CD4-positive, alpha-beta T cell treated with Interleukin-15 for 4 hours (primary cell): ENCODE results near the gene ZNF641.
"Not testable (repeated sequence)": the region's sequence is repeated elsewhere in the genome, so short reads cannot be mapped to it uniquely, and the experiment has no call there.

Experiments used
- DNase-seq: peaks from one replicate; pipeline ENCODE4 v3.0.0-alpha.2; 2020; ENCODE audit warnings: low spot score

ZNF641 gene

GRCh38 chr12:48334808-48335207 is 15.9 kb downstream of the ZNF641 start:
- no peak for DNase-seq

GRCh38 chr12:48333680-48334079 is 17.0 kb downstream of the ZNF641 start:
- not testable (repeated sequence) for DNase-seq

DNA sequence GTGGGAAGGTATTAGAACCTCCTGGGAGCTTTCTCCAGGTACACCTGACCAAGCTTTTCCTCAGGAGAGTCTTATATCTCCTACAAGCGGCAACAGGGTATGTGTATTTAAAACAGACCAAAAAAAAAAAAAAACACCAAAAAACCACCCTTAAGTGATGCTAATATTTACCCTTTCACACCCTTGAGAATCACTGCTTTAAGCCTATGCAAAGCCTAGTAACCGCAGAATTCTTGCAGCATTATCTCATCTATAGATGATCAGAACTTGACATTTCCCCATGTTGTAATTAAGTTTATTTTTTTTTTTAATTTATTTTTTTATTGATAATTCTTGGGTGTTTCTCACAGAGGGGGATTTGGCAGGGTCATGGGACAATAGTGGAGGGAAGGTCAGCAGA is 19.3 kb downstream of the ZNF641 start:
- no peak for DNase-seq

GRCh38 chr12:48329199-48329939 is 21.4 kb downstream of the ZNF641 start:
- no peak for DNase-seq

GRCh38 chr12:48316491-48316890 is 34.2 kb downstream of the ZNF641 start:
- no peak for DNase-seq

GRCh38 chr12:48311313-48311712 is 39.4 kb downstream of the ZNF641 start:
- no peak for DNase-seq

GRCh38 chr12:48307269-48307668 is 43.5 kb downstream of the ZNF641 start:
- DNase-seq: no peak

DNA sequence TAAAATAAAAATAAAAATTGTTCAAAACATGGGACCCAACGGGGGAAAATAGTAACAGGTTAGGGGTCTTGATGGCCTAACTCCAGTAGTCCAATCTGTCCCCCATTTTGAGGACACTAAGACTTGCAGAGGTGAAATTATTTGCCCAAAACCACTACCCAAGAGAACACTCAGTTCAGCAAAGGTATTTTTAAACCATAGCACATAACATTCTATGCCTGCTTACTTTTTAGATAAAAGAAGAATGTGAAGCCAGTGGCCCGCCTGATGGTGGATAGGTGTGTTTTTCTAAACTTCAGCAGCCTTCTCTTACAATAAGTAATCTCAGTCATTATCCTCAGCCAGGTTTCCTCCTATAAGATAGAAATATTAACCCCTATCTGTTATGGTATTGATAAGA is 45.5 kb downstream of the ZNF641 start:
- no peak for DNase-seq

- no peak for DNase-seq
These were observed 48.4 kb downstream of the ZNF641 start for GRCh38 chr12:48302161-48302911.

- no peak for DNase-seq
These were observed 49.9 kb downstream of the ZNF641 start for GRCh38 chr12:48300774-48301173.

DNA sequence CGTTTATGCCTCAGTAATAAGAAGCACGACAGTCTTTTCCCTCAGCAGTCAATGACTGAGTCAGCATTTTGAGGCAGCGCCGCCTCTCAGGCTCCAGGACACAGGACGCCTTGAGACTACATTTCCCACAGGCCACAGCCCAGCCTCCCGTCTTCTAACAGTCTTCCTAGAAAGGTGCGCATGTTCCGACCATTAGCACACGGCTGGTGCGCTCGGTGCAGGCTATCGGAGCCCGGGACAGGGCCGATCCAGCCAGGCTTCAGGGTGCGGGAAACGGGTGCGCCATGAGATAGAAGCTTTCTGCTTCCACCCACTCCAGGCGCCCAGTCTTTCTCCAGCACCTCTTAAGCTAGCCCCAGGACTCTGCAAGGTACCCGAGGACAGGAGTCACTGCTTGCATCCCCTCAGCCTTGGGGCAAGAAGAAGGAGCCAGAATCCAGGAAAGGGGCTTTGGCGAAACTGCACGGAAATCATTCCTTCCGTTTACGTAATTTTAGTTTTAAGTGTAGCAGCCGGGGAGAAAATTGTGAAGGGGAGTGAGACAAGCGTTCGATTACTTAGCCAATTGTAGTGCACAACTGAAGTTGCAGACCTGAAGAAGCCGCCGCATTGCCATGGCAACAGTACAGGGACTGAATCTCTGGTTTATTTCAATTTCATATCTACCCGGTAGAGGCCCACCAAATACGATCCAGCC is 54.0 kb downstream of the ZNF641 start:
- peak; percentile 20 for DNase-seq

DNA sequence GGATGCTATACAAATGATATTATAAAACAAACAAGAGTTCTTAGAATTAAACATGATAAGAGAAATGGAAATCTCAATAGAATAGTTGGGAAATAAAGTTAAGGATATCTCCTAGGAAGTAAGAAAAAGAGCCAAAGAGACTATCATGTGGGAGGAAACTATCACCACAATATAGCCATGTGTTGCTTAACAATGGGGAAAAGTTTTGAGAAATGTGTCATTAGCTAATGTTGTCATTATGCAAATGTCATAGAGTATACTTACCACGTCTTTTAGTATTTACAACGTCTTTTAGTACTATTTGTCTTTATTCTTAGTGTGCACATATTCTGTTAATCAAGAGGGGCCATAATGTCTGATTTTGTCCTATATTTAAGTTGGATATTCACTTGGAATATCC is 58.7 kb downstream of the ZNF641 start:
- DNase-seq: no peak

DNA sequence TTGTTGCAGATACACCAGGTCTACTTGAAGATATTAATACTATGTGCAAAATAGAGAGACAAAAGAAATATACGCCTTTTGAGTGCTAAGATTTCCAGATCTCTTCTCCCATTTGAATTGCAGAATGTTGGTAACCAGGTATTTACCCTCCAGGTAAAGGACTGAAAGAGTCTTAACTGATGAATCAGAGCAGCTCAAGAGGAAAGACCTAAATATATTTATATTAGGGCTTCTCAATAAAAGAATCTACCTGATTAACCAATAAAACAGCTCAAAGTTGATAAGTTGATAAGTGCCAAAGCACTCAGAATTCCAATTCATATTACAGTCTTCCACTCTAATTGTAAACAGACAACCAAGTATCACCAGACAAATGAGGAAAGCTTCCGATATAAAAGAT is 59.2 kb downstream of the ZNF641 start:
- DNase-seq: no peak

DNA sequence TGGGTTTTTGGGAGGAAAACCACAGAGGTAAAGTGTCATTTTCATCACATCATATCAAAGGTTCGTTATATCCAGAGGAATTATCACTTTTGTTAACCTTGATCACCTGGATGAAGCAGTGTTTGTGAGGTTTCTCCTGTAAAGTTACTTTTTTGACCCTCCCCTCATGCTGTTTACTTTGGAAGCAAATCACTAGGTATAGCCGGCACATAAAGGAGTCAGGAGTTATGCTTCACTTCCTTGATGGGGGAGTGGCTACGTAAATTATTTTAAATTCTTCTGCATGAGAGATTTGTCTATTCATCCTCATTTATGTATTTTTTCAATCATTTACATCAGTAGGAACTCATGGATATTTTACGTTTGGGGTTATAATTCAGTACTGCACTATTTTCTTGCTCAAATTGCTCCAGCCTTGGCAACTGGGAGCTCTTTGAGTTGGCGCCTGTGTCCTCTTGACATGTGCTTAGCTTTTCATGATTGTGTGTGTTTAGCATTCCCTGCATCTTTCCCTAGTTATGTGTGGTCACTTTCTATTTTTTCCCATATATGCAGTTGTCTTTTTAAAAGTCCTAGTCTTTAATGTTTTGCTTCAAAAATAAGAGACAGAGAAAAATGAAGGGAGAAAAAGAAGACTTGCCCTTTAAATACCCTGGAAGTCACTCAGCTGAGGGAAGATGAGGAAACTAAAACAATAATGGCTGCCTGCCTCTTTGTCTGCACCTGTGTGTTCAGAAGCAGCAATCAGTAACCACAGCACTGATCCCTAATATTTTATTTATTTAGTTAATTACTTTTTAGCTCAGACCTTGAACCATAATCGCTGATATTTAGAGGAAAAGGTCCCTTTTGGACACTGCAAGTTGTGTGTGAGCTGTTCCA is 62.1 kb downstream of the ZNF641 start:
- DNase-seq: no peak
